GM12892 (cell line): ENCODE data around the gene MATCAP1.

Source experiments
- POLR2A ChIP-seq: IDR thresholded peaks from 2 replicates; pipeline ENCODE4 v1.6.1; 2011; ENCODE audit warnings: low read depth, low read length, control low read depth
- TAF1 ChIP-seq: IDR thresholded peaks from 2 replicates; pipeline ENCODE4 v1.6.1; 2011; ENCODE audit warnings: low read depth, mild to moderate bottlenecking, control low read depth, low read length, borderline replicate concordance

DNA sequence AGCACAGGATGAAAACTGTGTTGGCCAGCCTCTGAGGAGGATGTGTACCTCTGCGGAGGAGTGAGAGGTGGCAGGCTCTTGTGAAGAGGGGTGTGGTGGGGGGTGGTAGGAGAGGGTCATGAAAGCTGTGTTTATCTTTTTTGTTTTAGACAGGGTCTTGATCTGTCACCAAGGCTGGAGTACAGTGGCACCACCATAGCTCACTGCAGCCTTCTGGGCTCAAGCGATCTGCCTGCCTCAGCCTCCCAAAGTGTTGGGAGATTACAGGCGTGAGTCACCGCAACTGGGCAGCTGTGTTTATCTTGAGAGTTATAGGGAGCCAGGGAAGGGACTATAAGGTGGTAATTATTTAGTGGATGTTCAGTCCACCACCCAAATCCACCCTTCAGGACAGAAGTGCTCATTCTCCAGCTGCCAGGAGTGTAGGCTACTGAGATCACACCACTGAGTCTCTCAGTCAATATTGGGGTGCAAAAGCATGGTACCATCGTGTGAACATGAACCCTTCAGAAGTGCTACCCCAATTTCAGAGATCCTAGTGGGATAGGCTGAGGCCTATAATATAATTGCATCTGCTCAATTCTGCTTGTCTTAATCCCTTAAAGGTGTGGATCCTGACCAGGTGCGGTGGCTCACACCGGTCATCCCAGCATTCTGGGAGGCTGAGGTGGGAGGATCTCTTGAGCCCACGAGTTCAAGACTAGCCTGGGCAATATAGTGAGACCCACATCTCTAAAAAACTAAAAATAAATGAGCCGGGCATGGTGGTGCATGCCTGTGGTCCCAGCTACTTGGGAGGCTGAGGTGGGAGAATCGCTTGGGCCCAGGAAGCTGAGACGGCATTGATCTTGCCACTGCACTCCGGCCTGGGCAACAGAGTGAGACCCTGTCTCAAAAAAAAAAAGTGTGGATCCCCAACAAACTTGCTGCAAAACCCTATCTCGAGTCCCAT lies 7.0 kb upstream of the MATCAP1 start:
- TF ChIP-seq TAF1 (no peak), POLR2A (no peak)
